UCSD-AML1 (cell line): Measurements from ENCODE around the gene OGFRL1.

ENCODE experiments used
- DNase-seq: peaks from one replicate; lab custom pipeline; 2025; ENCODE audit not compliant: unreplicated experiment; lab: John Stamatoyannopoulos, UW

Gene OGFRL1

DNA sequence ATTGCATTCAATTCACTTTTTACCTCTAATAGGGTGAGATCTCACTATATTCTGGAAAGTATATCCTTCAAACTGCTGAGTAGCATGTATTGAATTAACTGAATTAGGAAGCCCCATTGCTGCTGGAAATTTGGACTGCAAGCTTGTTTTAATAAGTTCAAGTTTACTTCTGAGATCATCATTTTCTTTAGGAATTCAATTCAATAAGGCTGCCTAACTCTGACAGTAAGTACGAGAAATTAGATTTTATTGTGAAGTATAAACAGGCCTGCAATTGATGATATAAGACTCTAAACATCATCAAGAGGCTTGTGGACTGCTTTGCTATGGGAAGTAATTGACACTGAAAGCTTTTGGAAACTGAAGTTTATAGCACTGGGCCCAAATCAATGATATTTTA lies 44.4 kb downstream of the OGFRL1 start:
- no peak for DNase-seq

DNA sequence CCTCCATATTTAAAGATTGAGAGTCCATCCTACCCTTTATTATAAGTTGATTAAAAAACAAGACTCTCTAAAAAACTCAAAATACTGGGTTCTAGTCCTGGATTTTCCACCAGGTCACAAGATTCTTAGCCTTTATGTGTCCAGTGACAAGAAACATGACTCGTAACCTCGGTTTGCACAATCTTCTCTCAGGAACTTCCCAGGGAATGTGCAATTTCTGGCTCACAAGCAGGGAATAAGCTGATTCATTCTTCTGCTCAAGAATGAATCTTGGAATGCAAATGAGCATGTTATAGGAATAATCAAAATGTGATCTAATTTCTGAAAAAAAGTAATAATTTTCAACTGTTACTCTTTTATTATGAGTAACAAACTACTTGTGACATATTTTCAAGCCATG lies 45.1 kb downstream of the OGFRL1 start:
- no peak for DNase-seq

GRCh38 chr6:71334768-71335167 lies 46.2 kb downstream of the OGFRL1 start:
- no peak for DNase-seq

GRCh38 chr6:71335544-71335943 lies 46.9 kb downstream of the OGFRL1 start:
- no peak for DNase-seq

GRCh38 chr6:71336901-71337300 lies 48.3 kb downstream of the OGFRL1 start:
- DNase-seq, result no peak

GRCh38 chr6:71338540-71339316 lies 50.1 kb downstream of the OGFRL1 start:
- no peak for DNase-seq

- no peak for DNase-seq
Measured at GRCh38 chr6:71342772-71343171, 54.2 kb downstream of the OGFRL1 start.

DNA sequence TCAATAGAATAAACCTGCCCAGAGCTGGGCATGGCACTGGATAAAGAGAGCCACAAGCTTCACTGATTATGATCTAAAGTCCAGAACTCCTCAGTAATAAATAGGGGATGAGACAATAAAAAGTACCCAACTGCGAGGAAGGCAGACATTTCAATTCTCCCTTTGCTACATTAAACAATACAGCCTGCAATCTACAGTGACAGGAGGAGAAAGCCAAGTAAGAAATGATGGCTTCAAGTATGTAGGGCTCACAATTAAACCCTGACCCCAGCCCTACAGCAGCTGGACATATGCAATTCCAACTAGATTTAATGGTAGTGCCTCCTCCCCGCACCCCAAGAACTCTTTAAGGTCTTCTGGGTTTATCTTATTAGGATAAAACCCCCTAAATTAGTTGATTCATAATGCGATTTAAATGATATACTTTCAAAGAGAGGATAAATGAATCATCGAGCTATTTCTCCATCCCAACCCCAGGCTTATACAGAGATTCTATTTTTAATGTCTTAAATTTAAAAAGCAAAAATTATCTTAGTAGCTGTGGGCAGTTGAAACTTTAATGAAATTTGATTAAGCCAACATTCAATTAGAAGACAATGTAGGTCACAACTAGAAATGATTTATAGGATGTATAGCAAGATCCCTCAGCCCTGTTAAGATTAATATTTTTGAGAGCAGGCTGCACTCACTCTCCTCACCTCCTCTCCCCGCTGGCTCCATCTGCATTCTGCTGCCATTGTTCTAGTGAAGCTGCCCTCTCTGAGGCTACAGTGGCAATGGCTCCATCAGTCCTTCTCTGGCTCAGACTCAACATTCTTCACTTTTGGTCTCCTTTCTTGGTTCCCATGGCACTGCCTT lies 57.1 kb downstream of the OGFRL1 start:
- DNase-seq, result no peak

DNA sequence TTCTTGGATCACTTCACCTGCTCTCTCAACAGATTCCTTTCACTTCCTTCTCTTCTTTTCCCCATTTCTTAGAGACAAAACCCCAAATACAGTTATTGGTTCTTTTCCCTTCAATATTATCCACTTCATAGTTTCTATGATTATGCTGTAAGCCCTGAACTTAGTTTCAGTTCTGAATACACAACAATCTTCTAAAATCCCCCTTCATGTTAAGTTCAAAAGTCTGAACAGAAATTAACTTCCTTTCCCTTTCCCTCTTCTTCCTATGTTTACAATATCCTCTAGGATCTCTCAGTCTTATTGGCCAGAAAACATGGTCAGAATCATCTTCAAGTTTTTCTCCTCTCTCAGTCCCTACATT lies 57.7 kb downstream of the OGFRL1 start:
- DNase-seq, result no peak

GRCh38 chr6:71347119-71347518 lies 58.5 kb downstream of the OGFRL1 start:
- DNase-seq, result no peak

DNA sequence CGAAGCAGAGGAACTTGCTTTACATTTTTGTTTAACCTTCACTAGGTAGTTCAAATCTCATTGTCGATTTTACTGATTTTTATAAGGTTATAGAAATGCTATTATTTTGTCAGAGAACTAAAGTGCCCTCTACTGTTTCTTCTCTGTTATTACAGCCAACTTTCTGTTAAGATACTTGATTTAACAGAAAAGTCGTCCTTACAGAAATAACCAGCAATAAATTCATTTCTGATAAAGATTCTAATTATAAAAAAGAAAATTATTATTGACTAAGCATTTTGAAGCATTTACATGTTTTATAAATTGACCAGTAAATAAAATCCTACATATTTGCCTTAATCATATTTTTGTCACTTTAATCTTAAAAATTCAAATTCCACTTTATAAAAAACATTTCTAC lies 60.8 kb downstream of the OGFRL1 start:
- no peak for DNase-seq

DNA sequence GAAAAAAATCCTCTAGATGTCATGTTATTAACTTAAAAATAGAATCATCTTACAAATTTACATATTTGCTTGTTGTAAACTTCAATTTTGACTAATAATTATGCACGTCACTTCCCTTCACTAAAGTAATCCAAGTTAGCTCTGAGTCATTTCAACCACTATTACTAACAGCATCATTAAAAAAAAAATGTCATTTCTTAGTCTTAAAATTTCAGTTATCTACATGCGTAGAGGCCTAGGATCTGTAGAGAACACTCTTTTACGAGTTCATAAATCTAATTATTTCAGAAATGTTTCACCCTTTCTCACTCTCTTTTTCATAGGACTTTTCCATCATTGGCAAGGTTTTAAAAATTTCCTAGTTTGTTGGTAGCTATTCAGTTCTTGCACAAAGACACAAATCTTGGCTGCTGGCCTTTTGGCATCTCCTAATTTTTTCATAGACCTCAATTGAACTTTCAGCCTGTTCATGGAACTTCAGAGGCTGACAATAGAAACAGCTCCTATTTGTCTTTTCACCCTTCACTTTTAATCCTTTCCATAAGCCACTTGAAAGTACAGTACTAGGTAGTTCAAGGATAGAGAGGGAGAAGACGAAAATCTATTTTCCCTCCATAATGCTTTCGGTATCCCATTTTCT lies 61.5 kb downstream of the OGFRL1 start:
- no peak for DNase-seq

DNA sequence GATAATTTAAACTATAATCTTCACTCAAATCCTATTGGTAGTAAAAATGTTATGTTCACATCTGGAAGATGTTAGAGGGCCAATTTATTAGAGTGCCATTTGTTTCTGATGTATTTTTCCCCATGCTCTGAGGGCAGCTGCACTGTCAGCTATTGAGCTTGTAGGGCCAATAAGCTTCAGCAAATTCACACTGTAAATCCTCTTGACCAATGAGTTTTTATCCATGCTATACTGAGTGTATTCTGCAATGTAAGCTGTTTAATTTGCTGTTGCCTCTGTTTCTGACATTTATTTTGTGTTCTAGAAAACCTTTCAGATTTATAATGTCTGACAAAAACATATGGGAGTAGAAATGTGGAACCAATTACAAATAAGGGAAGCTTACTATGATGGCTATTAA lies 62.6 kb downstream of the OGFRL1 start:
- no peak for DNase-seq
